Endodermal cell (in vitro differentiated cells): ENCODE results near the gene SPOCK1. TPM values are rescaled to one million over a fixed set of nuclear protein-coding genes. Genes with fewer than 3 reads are reported as not detected.

Experiments
- DNase-seq: peaks from one replicate; pipeline ENCODE4 v3.0.0-alpha.2; 2017
- H3K27ac ChIP-seq: 2 replicates; pipeline ENCODE4 v1.5.1; 2013; ENCODE audit warnings: mild to moderate bottlenecking, low read depth, low read length, moderate library complexity
- H3K27me3 ChIP-seq: 2 replicates; pipeline ENCODE4 v1.6.1; 2013; ENCODE audit warnings: mild to moderate bottlenecking, low read length, moderate library complexity; ENCODE audit not compliant: insufficient read depth, control insufficient read depth, poor library complexity, severe bottlenecking
- H3K36me3 ChIP-seq: 2 replicates; pipeline ENCODE4 v1.7.0; 2013; ENCODE audit warnings: mild to moderate bottlenecking, low read length, moderate library complexity; ENCODE audit not compliant: control insufficient read depth, insufficient read depth
- H3K4me1 ChIP-seq: one replicate; pipeline ENCODE4 v1.7.0; 2013; ENCODE audit warnings: low read length; ENCODE audit not compliant: control insufficient read depth, insufficient read depth
- H3K4me3 ChIP-seq: 2 replicates; pipeline ENCODE4 v1.5.1; 2013; ENCODE audit warnings: mild to moderate bottlenecking, low read length, moderate library complexity
- H3K9ac ChIP-seq: 2 replicates; pipeline ENCODE4 v1.6.1; 2013; ENCODE audit warnings: mild to moderate bottlenecking, low read length, moderate library complexity; ENCODE audit not compliant: poor library complexity, severe bottlenecking; ENCODE audit errors: extremely low read depth
- H3K9me3 ChIP-seq: 2 replicates; pipeline ENCODE4 v1.6.1; 2013; ENCODE audit warnings: mild to moderate bottlenecking, low read length, moderate library complexity; ENCODE audit not compliant: control insufficient read depth
- H3K27ac Mint-ChIP-seq: 2 replicates; pipeline ENCODE4 v1.8.0; 2020; ENCODE audit warnings: mixed read lengths
- H3K27me3 Mint-ChIP-seq: 2 replicates; pipeline ENCODE4 v1.8.0; 2021; ENCODE audit warnings: mild to moderate bottlenecking, mixed read lengths; ENCODE audit not compliant: insufficient read depth
- H3K36me3 Mint-ChIP-seq: 2 replicates; pipeline ENCODE4 v1.8.0; 2020; ENCODE audit warnings: low read depth, mixed read lengths
- H3K4me1 Mint-ChIP-seq: 2 replicates; pipeline ENCODE4 v1.8.0; 2020; ENCODE audit warnings: mixed read lengths
- H3K4me3 Mint-ChIP-seq: 2 replicates; pipeline ENCODE4 v1.8.0; 2020; ENCODE audit warnings: mild to moderate bottlenecking, moderate library complexity, mixed read lengths
- H3K9me3 Mint-ChIP-seq: 2 replicates; pipeline ENCODE4 v1.8.0; 2020; ENCODE audit warnings: mild to moderate bottlenecking, mixed read lengths
- CTCF ChIP-seq: fragments of 200-600 bp; sonication (generic); conservative IDR thresholded peaks from 2 replicates; pipeline ENCODE4 v1.5.0; 2021; ENCODE audit warnings: antibody characterized with exemption, mild to moderate bottlenecking
- WGBS, 2 experiments: methylation state at CpG; one replicate each; pipeline versions ENCODE4 v1.1.5 to v1.1.7; 2013; ENCODE audit warnings: missing lambda C conversion rate in 2 of 2, mixed read lengths in 1 of 2; ENCODE audit not compliant: insufficient coverage in 1 of 2, insufficient read length in 1 of 2; 5-methylcytosine and 5-hydroxymethylcytosine counted together
- total RNA-seq, 2 donors: library from RNA; stranded (reverse); fragmentation: NEBNext Ultra II Directional in 1 of 2; extraction: Animal tissue kit (Norgen Biotek cat#: 25700) in 1 of 2; gene quantifications; 2 replicates in 1 of 2; 3 replicates in 1 of 2; pipeline ENCODE4 v1.2.1, GENCODE V29; 2021

The SPOCK1 gene
- total RNA-seq, 2 donors from 2014 or later, result 25.8 to 39.8 TPM

DNA sequence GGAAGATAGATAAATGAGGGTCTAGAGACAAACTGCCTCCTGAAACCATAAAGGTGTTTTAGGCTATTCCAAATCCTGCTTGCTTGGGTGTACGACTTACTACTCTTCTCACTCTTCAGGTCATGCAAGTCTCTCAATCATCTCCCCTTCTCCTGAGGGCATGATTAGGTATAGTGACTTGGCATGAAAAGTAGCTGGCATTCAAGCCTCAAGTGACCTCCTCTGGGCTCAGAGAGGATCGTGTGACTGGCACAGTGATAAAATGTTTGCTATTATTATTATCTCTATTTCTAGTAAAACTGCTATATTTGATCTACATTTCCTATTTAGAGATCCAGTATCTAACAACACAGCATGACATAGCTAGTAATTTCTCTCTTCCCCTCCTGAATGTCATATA lies 494.8 kb downstream of the SPOCK1 start:
- Mint-ChIP-seq H3K36me3 (peaks cover 5% of the 10 kb centered on the region), H3K27ac (no peak overlapping the region), H3K27me3 (no peaks in the 10 kb centered on the region), H3K9me3 (peaks cover 5% of the 10 kb centered on the region), H3K4me1 (peaks cover 10% of the 10 kb centered on the region), H3K4me3 (no peak overlapping the region)
- H3K4me3 ChIP-seq, result no peak overlapping the region
- no peak for DNase-seq
- H3K4me1 ChIP-seq, result peaks cover 3% of the 10 kb centered on the region
- H3K9me3 ChIP-seq, result peaks cover 9% of the 10 kb centered on the region
- H3K36me3 ChIP-seq, result no peaks in the 10 kb centered on the region
- H3K27me3 ChIP-seq, result no peaks in the 10 kb centered on the region
- no peak overlapping the region for H3K9ac ChIP-seq
- TF ChIP-seq CTCF, result no peak
- 88 to 100% methylated on average over 1 to 2 of the region's 2 CpGs for WGBS, 2 experiments
- no peak overlapping the region for H3K27ac ChIP-seq

DNA sequence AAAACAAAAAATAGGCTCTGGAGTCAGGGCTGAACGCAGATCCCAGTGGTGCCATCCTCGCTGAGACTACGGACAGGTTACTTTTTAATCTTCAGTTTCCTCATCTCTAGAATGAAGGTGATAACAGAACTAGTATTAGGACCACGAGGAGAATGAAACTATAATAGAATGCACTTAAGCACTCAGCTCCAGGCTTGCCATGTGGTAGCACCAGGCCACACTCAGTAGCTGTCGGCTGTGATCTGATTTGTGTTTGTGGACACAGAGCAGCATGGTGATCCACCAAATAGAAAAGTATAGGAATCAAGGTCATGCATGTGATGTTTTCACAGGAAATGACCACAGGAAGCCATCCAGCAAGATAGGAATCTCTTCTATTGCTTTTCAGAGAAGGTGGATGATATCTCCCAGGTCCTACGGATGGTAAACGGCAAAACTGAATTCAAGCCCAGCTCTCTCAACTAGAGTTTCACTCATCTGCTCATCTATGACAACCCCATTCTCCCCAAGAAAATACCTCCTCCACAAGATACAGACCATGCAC lies 498.0 kb downstream of the SPOCK1 start:
- H3K4me1 Mint-ChIP-seq, result peaks cover 20% of the 10 kb centered on the region
- TF ChIP-seq CTCF, result no peak
- H3K36me3 Mint-ChIP-seq, result peaks cover 5% of the 10 kb centered on the region
- H3K9me3 Mint-ChIP-seq, result peaks cover 5% of the 10 kb centered on the region
- no peak overlapping the region for H3K27ac Mint-ChIP-seq
- Histone ChIP-seq H3K4me3 (no peak overlapping the region), H3K9ac (no peak overlapping the region), H3K9me3 (peaks cover 9% of the 10 kb centered on the region), H3K27ac (no peak overlapping the region), H3K4me1 (peaks cover 3% of the 10 kb centered on the region), H3K27me3 (no peaks in the 10 kb centered on the region), H3K36me3 (no peaks in the 10 kb centered on the region)
- WGBS, 2 experiments, result 95 to 98% methylated on average over 6 to 7 of the region's 7 CpGs
- no peak for DNase-seq
- no peaks in the 10 kb centered on the region for H3K27me3 Mint-ChIP-seq
- H3K4me3 Mint-ChIP-seq, result no peak overlapping the region

GRCh38 chr5:136999787-137000186 lies 499.3 kb downstream of the SPOCK1 start:
- DNase-seq, result no peak
- peaks cover 20% of the 10 kb centered on the region for H3K4me1 Mint-ChIP-seq
- no peaks in the 10 kb centered on the region for H3K27me3 ChIP-seq
- no peak overlapping the region for H3K27ac ChIP-seq
- H3K36me3 Mint-ChIP-seq, result no peaks in the 10 kb centered on the region
- 95 to 97% methylated on average over 4 to 5 of the region's 5 CpGs for WGBS, 2 experiments
- H3K4me3 Mint-ChIP-seq, result no peak overlapping the region
- H3K9ac ChIP-seq, result no peak overlapping the region
- TF ChIP-seq CTCF, result no peak
- H3K4me3 ChIP-seq, result no peak overlapping the region
- no peaks in the 10 kb centered on the region for H3K36me3 ChIP-seq
- H3K27ac Mint-ChIP-seq, result no peak overlapping the region
- H3K4me1 ChIP-seq, result peaks cover 3% of the 10 kb centered on the region
- H3K9me3 ChIP-seq, result peaks cover under 1% of the 10 kb centered on the region
- no peaks in the 10 kb centered on the region for H3K27me3 Mint-ChIP-seq
- no peaks in the 10 kb centered on the region for H3K9me3 Mint-ChIP-seq
